ENCODE results near the gene IQCE. TPM values are rescaled to one million over a fixed set of nuclear protein-coding genes. Genes with fewer than 3 reads are reported as not detected.

IQCE gene
- total RNA-seq, 1 donor from 2014 or later: 17.0 TPM

DNA sequence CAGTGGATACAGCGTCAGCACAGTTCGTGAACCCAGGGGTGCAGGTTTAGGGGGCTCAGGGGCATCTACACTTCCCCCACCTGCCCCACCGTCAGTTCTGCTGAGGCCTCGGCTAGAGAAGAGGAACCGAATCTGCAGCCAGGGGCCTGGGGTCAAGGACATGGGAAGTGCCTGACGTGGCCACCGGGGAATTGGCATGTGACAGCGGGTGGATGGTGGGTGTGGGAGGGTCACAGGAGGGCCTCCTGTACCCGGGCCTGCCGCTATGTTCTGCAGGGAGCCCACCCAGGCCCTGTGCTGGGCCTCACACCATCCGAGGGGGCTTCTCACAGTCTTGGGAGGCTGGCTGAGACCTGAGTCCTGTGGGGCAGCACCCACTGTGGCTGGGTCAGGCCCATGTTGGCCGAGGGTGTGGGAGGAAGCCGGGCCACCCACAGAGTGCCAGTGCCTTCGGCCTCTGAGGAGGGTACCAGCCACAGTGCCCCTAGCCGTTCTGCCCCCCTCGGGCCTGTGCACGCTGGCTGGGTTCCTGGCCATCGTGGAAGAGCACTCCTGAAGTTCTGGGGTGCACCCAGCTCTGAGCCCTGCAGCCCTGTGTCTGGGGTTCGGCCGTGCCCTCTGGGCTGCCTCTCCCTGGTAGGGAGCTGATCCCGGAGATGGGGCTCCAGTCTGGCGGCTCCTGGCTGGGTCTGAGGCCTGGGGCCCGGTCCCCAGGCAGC lies 78.9 kb downstream of the IQCE start:
- TF ChIP-seq, protein P1, sequence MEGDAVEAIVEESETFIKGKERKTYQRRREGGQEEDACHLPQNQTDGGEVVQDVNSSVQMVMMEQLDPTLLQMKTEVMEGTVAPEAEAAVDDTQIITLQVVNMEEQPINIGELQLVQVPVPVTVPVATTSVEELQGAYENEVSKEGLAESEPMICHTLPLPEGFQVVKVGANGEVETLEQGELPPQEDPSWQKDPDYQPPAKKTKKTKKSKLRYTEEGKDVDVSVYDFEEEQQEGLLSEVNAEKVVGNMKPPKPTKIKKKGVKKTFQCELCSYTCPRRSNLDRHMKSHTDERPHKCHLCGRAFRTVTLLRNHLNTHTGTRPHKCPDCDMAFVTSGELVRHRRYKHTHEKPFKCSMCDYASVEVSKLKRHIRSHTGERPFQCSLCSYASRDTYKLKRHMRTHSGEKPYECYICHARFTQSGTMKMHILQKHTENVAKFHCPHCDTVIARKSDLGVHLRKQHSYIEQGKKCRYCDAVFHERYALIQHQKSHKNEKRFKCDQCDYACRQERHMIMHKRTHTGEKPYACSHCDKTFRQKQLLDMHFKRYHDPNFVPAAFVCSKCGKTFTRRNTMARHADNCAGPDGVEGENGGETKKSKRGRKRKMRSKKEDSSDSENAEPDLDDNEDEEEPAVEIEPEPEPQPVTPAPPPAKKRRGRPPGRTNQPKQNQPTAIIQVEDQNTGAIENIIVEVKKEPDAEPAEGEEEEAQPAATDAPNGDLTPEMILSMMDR (IDR thresholded peaks at IDR 0.05): no peak
- Mint-ChIP-seq H3K27ac (ENCODE audit: unreplicated experiment) (peak overlapping the region; percentile 77), H3K36me3 (ENCODE audit: unreplicated experiment) (peaks cover 2% of the 10 kb centered on the region), H3K27me3 (ENCODE audit: unreplicated experiment) (no peaks in the 10 kb centered on the region), H3K4me1 (ENCODE audit: unreplicated experiment) (peaks cover 82% of the 10 kb centered on the region), H3K9me3 (ENCODE audit: unreplicated experiment) (no peaks in the 10 kb centered on the region), H3K4me3 (ENCODE audit: unreplicated experiment) (peak overlapping the region; percentile 56)
- DNase-seq (ENCODE audit: extremely low spot score, unreplicated experiment): no peak

DNA sequence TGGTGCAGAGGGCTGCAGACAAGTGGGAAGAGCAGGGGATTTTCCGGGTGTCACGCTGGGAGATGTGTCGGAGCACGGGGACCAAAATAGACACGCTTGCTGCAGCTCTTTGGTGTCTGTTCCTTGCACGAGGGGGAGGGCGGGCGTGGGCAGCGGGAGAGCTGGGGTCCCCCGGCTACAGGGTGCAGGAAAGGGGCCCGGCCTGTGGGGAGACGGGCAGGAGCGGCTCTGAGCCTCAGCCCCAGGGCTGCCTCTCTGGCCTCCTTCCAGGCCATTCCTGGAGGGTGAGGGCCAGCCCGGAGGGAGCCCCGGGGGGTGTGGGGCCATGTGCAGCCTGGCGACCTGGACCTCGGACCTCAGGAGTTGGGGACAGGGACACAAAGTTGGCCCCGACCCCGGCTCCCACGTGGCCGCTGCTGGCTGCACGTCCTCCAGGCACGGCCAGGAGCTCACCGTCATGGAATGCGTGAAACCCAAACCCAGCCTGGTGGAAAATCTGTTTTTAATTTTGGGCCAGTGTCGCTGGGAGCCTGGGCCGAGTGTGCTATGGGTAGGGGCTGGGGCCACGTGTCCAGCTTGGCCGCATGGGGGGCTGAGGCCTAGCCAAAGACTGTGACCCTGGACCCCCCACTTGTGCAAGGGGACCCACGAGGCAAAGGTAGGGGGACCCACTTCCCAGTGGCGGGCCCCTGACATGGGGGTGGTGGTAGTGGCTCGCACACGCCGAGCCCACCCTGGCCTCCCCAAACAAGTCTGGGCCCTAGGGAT lies 79.6 kb downstream of the IQCE start:
- peak overlapping the region; percentile 56 for H3K4me3 Mint-ChIP-seq (ENCODE audit: unreplicated experiment)
- H3K27ac Mint-ChIP-seq (ENCODE audit: unreplicated experiment): peak overlapping the region; percentile 77
- H3K36me3 Mint-ChIP-seq (ENCODE audit: unreplicated experiment): peaks cover 2% of the 10 kb centered on the region
- H3K4me1 Mint-ChIP-seq (ENCODE audit: unreplicated experiment): peaks cover 83% of the 10 kb centered on the region
- H3K27me3 Mint-ChIP-seq (ENCODE audit: unreplicated experiment): no peaks in the 10 kb centered on the region
- DNase-seq (ENCODE audit: extremely low spot score, unreplicated experiment): no peak
- TF ChIP-seq, protein P1 (IDR thresholded peaks at IDR 0.05): no peak
- H3K9me3 Mint-ChIP-seq (ENCODE audit: unreplicated experiment): no peaks in the 10 kb centered on the region

DNA sequence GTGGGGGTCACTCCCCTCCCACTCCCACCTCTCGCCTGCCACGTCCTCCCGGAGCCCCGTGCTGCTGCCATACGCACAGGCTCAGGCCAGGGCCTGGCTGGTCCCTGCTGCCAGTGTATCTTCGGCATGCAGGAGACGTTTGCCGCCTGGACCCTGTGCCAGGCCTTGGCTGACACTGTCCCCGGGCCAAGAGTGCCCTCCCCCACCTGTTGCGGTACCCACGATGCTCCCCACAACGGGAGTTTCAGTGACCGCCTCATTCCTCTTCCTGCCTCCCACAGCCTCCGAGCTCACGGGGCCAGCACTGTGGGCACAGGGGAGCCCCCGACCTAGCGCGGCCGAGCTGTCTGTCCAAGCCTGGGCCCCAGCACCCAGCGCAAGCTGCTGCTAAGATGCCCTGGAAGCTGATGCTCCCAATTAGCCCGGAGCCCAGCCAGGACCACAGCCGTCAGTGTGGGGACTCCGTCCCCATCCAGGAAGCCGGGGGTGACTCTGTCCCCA lies 80.5 kb downstream of the IQCE start:
- H3K9me3 Mint-ChIP-seq (ENCODE audit: unreplicated experiment): no peaks in the 10 kb centered on the region
- H3K27ac Mint-ChIP-seq (ENCODE audit: unreplicated experiment): peak overlapping the region; percentile 64
- peaks cover 85% of the 10 kb centered on the region for H3K4me1 Mint-ChIP-seq (ENCODE audit: unreplicated experiment)
- no peak overlapping the region for H3K4me3 Mint-ChIP-seq (ENCODE audit: unreplicated experiment)
- TF ChIP-seq, protein P1 (IDR thresholded peaks at IDR 0.05): no peak
- H3K27me3 Mint-ChIP-seq (ENCODE audit: unreplicated experiment): no peaks in the 10 kb centered on the region
- no peak for DNase-seq (ENCODE audit: extremely low spot score, unreplicated experiment)
- H3K36me3 Mint-ChIP-seq (ENCODE audit: unreplicated experiment): peaks cover 2% of the 10 kb centered on the region

DNA sequence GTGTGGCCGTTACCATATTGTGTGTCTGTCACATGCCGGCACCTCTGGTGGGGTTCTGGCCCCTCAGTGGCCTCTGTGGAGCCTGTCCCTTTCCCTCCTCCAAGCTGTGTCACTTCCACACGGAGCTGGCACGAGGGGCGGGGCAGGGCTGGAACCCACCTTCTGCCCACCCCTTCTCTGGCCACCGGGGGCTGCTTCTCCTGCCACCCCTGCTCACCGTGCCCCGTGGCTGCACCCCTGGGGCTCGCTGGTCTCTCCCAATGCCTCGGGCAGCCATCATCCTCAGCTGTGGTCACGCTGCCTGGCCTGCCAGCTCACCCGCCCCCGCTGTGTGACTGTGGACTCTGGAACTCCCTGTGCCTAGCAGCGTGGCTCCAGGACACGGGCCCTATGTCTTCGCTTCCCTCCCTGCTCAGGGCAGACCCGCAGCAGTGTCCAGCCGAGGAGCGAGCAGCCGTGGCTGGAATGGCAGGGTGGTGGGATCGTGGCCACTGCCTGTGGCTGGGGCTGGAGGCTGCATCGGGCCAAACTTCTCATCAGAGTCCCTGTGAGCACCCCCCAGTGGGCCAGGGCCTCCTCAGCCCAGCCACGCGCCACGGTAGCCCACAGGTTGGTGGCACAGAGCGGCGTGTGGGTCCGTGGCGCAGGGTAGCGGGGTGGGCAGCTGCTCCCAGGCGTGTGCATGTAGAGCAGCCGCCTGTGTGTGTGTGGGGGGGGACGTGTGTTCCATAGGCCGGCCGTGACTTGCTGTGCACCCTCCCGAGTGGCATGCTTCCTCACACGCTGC lies 81.1 kb downstream of the IQCE start:
- no peak overlapping the region for H3K4me3 Mint-ChIP-seq (ENCODE audit: unreplicated experiment)
- DNase-seq (ENCODE audit: extremely low spot score, unreplicated experiment): no peak
- no peaks in the 10 kb centered on the region for H3K27me3 Mint-ChIP-seq (ENCODE audit: unreplicated experiment)
- peak overlapping the region; percentile 64 for H3K27ac Mint-ChIP-seq (ENCODE audit: unreplicated experiment)
- no peaks in the 10 kb centered on the region for H3K9me3 Mint-ChIP-seq (ENCODE audit: unreplicated experiment)
- TF ChIP-seq, protein P1 (IDR thresholded peaks at IDR 0.05): no peak
- H3K36me3 Mint-ChIP-seq (ENCODE audit: unreplicated experiment): peaks cover 2% of the 10 kb centered on the region
- peaks cover 87% of the 10 kb centered on the region for H3K4me1 Mint-ChIP-seq (ENCODE audit: unreplicated experiment)
